HCT116 (cell line): ENCODE data around the gene XRN1. TPM values are rescaled to one million over a fixed set of nuclear protein-coding genes. Genes with fewer than 3 reads are reported as not detected.

Source experiments
- JUND ChIP-seq: IDR thresholded peaks from 2 replicates; pipeline ENCODE4 v1.6.1; 2012
- SIN3A ChIP-seq: IDR thresholded peaks from 2 replicates; pipeline ENCODE4 v1.6.1; 2012; ENCODE audit warnings: low read depth
- total RNA-seq: library from RNA; stranded (reverse); gene quantifications from one replicate; pipeline ENCODE4 v1.2.1, GENCODE V29; 2021; ENCODE audit not compliant: unreplicated experiment
- TF ChIP-seq, protein P1 (sequence below): IDR thresholded peaks from 2 replicates; pipeline ENCODE4 v1.6.1; 2012

XRN1 gene
- total RNA-seq, 1 experiment from 2014 or later = 21.3 TPM

DNA sequence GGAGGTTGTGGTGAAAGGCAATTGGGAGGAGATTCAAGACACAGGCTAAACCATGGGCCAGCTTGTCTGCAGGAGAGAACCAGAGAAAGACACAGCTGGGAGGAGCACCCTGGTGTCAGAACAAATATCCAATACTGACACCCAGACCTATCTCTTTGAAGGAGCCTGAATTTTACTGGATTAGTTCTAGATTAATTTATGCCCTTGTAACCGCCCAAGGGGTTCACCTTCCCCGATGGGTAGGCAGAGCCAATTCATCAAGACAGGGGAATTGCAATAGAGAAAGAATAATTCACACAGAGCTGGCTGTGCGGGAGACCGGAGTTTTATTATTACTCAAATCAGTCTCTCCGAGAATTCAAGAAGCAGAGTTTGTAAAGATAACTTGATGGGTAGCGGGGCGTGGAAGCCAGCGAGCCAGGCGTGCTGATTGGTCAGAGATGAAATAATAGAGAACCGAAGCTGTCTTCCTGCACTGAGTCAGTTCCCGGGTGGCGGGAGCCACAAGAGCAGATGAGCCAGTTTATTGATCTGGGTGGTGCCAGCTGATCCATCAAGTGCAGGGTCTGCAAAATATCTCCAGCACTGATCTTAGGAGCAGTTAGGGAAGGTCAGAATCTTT lies 191.0 kb downstream of the XRN1 start (continued):
- TF ChIP-seq, protein P1, sequence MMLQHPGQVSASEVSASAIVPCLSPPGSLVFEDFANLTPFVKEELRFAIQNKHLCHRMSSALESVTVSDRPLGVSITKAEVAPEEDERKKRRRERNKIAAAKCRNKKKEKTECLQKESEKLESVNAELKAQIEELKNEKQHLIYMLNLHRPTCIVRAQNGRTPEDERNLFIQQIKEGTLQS = no peak
- TF ChIP-seq JUND (no peak), SIN3A (no peak)

Other genes with a start within 250 kb of the XRN1 start
- 16.9 TPM for gene GK5, start 222.5 kb downstream of the XRN1 start, total RNA-seq
- gene ATR, start 130.7 kb upstream of the XRN1 start, total RNA-seq = 24.7 TPM
- gene PLS1, start 148.4 kb upstream of the XRN1 start, total RNA-seq = 38.8 TPM